ENCODE results near the gene GRIA2. TPM values are rescaled to one million over a fixed set of nuclear protein-coding genes. Genes with fewer than 3 reads are reported as not detected.
"Not testable (repeated sequence)": the region's sequence is repeated elsewhere in the genome, so short reads cannot be mapped to it uniquely, and the experiment has no call there.

Gene GRIA2
- total RNA-seq, 4 donors from 2014 or later = not detected

DNA sequence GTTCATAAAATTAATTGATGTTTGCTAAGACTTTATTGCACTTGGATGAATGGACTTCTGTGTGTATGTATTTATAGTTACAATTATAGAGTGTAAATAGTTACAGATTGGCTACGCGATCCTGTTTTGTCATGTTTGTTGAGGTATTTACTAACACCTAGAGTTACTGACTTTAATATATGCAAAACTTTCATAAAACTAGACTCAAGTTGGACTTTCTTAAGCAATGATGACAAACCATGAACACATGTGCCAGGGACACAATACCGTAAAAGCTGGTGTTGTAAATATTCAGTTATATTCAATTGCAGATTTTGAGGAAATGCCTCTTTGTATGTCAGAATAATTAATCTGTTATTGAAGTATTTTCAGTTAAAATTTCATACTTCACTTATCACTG, 6.1 kb downstream of the GRIA2 start:
- no peak overlapping the region for H3K4me3 ChIP-seq
- no peaks in the 10 kb centered on the region for H3K36me3 ChIP-seq
- no peak overlapping the region for H3K27ac ChIP-seq
- H3K4me1 ChIP-seq = no peaks in the 10 kb centered on the region
- DNase-seq = no peak
- TF ChIP-seq, protein P1, sequence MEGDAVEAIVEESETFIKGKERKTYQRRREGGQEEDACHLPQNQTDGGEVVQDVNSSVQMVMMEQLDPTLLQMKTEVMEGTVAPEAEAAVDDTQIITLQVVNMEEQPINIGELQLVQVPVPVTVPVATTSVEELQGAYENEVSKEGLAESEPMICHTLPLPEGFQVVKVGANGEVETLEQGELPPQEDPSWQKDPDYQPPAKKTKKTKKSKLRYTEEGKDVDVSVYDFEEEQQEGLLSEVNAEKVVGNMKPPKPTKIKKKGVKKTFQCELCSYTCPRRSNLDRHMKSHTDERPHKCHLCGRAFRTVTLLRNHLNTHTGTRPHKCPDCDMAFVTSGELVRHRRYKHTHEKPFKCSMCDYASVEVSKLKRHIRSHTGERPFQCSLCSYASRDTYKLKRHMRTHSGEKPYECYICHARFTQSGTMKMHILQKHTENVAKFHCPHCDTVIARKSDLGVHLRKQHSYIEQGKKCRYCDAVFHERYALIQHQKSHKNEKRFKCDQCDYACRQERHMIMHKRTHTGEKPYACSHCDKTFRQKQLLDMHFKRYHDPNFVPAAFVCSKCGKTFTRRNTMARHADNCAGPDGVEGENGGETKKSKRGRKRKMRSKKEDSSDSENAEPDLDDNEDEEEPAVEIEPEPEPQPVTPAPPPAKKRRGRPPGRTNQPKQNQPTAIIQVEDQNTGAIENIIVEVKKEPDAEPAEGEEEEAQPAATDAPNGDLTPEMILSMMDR (IDR thresholded peaks at IDR 0.05) = no peak
- H3K9me3 ChIP-seq = peaks cover 0 to 5% (median 0%) of the 10 kb centered on the region in 4 donors
- H3K27me3 ChIP-seq = peaks cover 0 to 7% of the 10 kb centered on the region in 2 donors

DNA sequence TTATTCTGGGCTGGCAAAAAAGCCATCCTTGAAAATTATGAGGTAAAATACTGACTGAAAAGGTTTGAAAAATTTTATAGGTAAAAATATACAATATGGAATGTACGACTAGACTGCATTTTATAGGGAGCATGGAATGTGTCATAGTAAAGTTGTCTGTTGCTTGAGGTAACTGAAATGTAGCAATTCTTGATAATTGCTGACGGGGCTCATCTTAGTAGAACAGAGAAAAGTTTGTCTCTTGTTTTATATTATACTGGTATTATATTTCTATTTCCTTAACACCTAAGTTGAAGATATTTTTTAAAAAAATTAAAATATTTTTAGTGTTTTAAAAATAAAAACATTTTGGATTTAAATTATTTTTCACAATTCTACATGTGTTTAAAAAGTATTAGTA, 11.0 kb downstream of the GRIA2 start:
- H3K27me3 ChIP-seq = no peaks in the 10 kb centered on the region
- no peaks in the 10 kb centered on the region for H3K4me1 ChIP-seq
- no peak overlapping the region for H3K27ac ChIP-seq
- TF ChIP-seq POLR2A (IDR thresholded peaks at IDR 0.05) = no peak
- TF ChIP-seq, protein P1 (IDR thresholded peaks at IDR 0.05) = no peak
- H3K9me3 ChIP-seq = no peaks in the 10 kb centered on the region
- H3K36me3 ChIP-seq = no peaks in the 10 kb centered on the region
- no peak overlapping the region for H3K4me3 ChIP-seq
- DNase-seq = no peak

DNA sequence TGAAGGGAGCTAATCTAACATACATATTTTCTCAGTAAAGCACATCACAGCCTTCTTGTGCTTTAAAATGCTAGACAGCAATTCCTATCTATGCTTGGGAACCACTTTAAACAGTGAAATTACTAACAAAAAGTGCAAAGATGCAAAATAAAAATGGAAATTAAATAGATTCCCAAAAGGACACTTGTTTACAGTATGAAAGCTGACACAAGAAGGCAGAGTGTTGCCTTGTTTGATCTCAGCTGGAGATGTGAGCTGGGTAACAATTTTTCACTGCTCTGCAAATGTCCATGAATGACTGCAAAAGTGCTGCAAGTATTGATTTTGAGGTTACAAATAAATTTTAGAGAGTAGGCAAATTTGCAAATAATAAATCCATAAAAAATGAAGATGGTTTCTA, 22.3 kb downstream of the GRIA2 start:
- TF ChIP-seq POLR2A (IDR thresholded peaks at IDR 0.05) = no peak
- TF ChIP-seq, protein P1 (IDR thresholded peaks at IDR 0.05) = no peak
- no peak overlapping the region for H3K27ac ChIP-seq
- no peak for DNase-seq

DNA sequence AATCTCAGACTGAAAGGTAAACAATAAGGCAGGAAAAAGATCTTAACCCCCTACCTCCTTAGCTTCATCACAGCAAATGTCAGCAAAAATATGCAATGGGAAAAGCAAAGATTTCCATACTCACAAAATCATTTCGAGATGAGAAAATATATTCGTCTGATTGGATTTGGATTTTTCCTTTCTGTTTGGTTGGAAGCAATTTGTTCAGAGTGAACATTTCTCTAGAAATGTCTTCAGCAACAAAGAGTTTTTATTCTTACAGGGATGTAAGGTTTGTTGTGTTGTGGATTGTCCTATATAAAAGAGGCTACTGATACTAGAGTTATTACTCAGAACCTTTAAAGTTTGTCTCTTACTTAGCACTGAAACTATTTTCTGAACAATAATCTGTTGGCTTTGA, 23.8 kb downstream of the GRIA2 start:
- no peak overlapping the region for H3K27ac ChIP-seq
- H3K27me3 ChIP-seq = no peaks in the 10 kb centered on the region
- H3K4me1 ChIP-seq = no peaks in the 10 kb centered on the region
- TF ChIP-seq, protein P1 (IDR thresholded peaks at IDR 0.05) = no peak
- TF ChIP-seq POLR2A (IDR thresholded peaks at IDR 0.05) = no peak
- H3K9me3 ChIP-seq = no peaks in the 10 kb centered on the region
- DNase-seq = no peak
- H3K4me3 ChIP-seq = no peak overlapping the region
- H3K36me3 ChIP-seq = no peaks in the 10 kb centered on the region

More for the DNA sequence above, 22.3 kb downstream of the GRIA2 start:
- no peaks in the 10 kb centered on the region for H3K4me1 ChIP-seq
- H3K9me3 ChIP-seq = no peaks in the 10 kb centered on the region
- H3K4me3 ChIP-seq = no peak overlapping the region
- H3K36me3 ChIP-seq = no peaks in the 10 kb centered on the region
- H3K27me3 ChIP-seq = no peaks in the 10 kb centered on the region

DNA sequence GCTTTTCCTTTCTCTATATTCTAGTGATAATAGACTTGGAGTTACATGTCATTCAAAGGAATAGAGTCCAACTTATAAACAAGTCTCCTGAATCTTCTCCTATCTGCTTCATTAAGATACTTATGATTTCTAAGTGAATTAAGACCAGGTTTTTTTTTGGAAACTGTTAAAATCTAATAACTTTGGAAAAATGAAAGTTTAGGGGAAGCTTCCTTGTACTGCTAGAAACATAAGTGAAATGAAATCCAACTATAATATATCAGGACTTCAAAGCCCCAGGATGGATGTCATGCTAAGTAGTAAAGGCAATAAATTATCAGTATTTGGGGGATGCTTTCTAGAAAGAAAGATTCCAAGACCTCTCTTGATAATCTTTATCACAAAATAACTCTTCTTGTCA, 24.8 kb downstream of the GRIA2 start:
- no peaks in the 10 kb centered on the region for H3K4me1 ChIP-seq
- H3K9me3 ChIP-seq = no peaks in the 10 kb centered on the region
- H3K4me3 ChIP-seq = no peak overlapping the region
- no peaks in the 10 kb centered on the region for H3K36me3 ChIP-seq
- H3K27ac ChIP-seq = no peak overlapping the region
- H3K27me3 ChIP-seq = no peaks in the 10 kb centered on the region
- no peak for DNase-seq
- TF ChIP-seq POLR2A (IDR thresholded peaks at IDR 0.05) = no peak
- TF ChIP-seq, protein P1 (IDR thresholded peaks at IDR 0.05) = no peak

DNA sequence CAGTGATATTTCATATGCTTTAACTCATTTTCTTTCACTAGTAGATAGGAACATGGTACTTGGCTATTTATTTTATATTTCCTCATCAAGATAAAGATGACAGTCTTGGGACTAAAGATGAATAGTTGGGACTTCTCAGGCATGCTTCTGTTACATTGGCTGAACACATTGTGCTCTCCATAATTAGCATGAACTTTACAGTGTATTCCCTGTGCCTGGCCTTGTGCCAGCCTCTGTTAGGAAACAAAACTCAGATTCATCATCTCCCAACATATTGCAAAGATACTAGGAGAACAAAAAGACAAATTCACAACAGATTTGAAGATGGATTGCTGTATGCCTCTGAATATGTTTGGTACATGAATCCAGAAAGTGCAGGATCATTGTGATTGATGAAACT, 26.4 kb downstream of the GRIA2 start:
- H3K27ac ChIP-seq = no peak overlapping the region

DNA sequence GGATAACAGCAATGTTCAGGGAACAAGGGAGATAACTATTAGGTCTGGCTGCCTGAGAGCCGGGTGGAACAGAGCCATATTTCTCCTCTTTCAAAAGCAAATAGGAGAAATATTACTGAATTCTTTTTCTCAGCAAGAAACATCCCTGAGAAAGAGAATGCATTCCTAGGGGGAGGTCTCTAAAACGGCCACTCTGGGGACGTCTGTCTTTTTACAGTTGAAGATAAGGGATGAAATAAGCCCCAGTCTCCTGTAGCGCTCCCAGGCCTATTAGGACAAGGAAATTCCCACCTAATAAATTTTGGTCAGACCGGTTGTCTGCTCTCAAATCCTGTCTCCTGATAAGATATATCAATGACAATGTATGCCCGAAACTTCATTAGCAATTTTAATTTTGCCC, 37.6 kb downstream of the GRIA2 start:
- H3K9me3 ChIP-seq, H3K4me1 ChIP-seq, H3K36me3 ChIP-seq, H3K27ac ChIP-seq, H3K27me3 ChIP-seq, DNase-seq, H3K4me3 ChIP-seq: not testable (repeated sequence)

More for the DNA sequence above, 26.4 kb downstream of the GRIA2 start:
- Histone ChIP-seq H3K36me3 (no peaks in the 10 kb centered on the region), H3K27me3 (no peaks in the 10 kb centered on the region), H3K4me1 (no peaks in the 10 kb centered on the region), H3K4me3 (no peak overlapping the region), H3K9me3 (no peaks in the 10 kb centered on the region)
- TF ChIP-seq, protein P1 (IDR thresholded peaks at IDR 0.05) = no peak
- no peak for TF ChIP-seq POLR2A (IDR thresholded peaks at IDR 0.05)
- DNase-seq = no peak
